ENCODE data around the gene AIDA.

GRCh38 chr1:222634180-222635013 is 77.9 kb downstream of the AIDA start:
- TF ChIP-seq CTCF (IDR thresholded peaks at IDR 0.05), result peak; percentile 88
- TF ChIP-seq POLR2AphosphoS5 (IDR thresholded peaks at IDR 0.05; ENCODE audit: low read depth, low read length), result no peak
- TF ChIP-seq TCF7L2 (IDR thresholded peaks at IDR 0.05; ENCODE audit: low read depth, low read length), result no peak
- TF ChIP-seq SIN3A (IDR thresholded peaks at IDR 0.05; ENCODE audit: borderline replicate concordance, insufficient read depth, low read depth, low read length), result no peak
- no peak for TF ChIP-seq REST (IDR thresholded peaks at IDR 0.05; ENCODE audit: insufficient read depth in 1 of 2, low read depth in 2 of 2, low read length in 1 of 2)

All from Panc1 (cell line).